HG02943 (cell line): ENCODE measurements around the gene DIP2C.

Experiments used
- ATAC-seq: cut with Tn5 transposase; IDR thresholded peaks from one replicate; pipeline ENCODE4 v1.9.1; 2021; ENCODE audit warnings: mild to moderate bottlenecking, low read depth, moderate library complexity; ENCODE audit not compliant: unreplicated experiment

DIP2C gene

GRCh38 chr10:510415-510881 lies 179.0 kb downstream of the DIP2C start:
- no peak for ATAC-seq

DNA sequence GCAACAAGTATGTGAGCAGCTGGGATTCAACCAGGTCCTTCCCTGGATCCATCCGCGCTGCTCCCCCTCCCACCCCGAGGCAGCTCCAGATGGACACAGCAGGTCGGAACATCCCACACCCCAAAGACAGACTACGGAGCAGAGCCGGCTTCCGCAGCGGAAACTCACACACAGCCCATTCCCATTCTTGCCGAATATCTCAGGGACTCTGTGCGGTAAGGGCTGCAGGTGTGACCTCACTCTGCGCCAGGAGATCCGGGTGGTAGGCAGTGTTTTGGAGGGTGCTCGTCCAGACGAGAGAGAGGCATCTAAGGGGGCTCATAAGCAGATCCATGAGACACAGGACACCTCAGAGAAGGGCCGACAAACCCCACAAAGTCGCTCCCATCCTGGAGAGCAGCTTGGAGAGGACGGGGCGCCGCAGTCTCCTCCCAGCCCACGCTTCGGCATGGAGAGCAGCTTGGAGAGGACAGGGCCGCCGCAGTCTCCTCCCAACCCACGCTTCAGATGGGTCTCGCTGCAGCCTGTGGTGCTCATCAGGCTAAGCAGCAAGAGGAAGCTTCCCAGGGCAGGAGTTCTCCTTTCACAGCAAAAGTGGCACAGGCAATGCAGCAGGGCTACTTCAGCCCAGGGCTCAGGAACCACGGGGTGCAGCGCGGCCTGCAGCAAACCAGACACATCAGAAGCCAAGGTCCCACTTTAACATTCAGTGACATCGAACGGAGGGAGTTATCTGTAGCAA lies 179.9 kb downstream of the DIP2C start:
- ATAC-seq: no peak

- ATAC-seq: no peak
Observed at GRCh38 chr10:508726-509125, 180.7 kb downstream of the DIP2C start.

DNA sequence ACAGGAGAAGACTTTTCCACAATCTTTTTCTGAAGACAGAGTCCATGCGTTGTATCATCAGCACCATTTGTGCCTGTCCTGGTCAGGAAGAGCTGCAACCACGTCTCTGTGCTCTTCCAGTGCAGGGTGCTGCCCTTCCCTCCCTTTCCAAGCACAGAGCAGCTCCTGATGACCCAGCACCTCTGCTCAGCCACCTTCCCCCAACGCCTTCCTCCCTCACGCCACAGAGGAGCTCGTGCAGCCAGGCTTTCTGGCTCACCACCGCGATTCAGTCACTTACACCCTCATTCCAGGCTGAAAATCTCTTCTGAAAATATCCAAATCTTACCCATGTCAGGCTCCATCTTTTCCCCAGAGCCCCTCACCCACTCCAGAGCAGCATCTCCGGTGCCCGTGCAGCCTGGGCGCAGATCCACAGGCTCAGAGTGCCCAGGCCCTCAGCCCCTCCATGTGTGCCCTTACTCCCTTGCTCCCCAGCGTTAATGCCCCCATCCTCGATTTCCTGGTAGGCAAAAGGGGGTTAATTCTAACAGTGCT lies 181.5 kb downstream of the DIP2C start:
- ATAC-seq: no peak

GRCh38 chr10:507355-507699 lies 182.1 kb downstream of the DIP2C start:
- ATAC-seq: no peak

DNA sequence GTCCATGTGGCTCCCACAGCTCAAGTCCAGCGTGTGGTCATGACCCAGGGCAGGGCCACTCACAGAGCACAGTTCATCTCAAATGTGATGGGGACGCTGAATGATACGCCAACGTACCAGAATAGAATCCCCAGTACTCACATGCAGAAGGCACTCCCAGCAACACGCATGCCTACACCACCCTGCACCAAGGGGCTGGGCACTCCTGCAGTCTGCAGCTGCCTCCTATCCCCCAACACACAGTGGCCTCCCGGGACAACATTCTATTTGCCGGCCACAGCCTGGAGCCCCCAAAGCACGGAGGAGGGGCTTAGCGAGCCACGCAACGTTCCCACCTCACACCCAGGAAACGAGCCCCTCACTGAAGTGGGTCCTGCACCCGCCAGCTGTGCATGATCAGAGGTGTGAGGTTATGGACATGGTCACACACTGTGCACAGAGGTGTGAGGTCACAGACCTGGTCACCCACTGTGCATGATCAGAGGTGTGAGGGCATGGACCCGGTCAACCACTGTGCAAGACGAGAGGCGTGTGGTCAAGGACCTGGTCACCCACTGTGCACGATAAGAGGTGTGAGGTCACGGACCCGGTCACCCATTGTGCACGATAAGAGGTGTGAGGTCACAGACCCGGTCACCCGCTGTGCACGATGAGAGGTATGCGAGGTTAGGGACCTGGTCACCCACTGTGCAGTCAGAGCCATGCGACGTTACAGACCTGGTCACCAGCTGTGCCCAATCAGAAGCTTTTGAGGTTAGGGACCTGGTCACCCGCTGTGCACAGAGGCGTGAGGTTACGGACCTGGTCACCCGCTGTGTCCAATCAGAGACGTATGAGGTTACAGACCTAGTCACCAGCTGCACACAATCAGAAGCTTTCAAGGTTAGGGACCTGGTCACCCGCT lies 182.8 kb downstream of the DIP2C start:
- ATAC-seq: no peak

DNA sequence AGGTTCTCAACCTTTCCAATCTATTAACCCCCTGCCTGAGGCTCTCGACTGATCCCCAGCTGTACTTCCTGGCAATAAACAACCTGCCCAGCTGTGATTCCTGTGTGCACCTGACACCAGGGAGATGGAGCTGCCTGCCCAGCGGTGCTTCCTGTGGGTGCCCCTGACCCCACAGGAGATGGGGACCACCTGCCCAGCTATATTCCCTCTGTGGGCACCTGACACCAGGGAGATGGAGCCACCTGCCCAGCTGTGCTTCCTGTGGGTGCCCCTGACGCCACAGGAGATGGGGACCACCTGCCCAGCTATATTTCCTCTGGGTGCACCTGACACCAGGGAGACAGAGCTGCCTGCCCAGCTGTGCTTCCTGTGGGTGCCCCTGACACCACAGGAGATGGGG lies 184.0 kb downstream of the DIP2C start:
- no peak for ATAC-seq

- ATAC-seq: no peak
Observed at GRCh38 chr10:504806-505205, 184.7 kb downstream of the DIP2C start.

DNA sequence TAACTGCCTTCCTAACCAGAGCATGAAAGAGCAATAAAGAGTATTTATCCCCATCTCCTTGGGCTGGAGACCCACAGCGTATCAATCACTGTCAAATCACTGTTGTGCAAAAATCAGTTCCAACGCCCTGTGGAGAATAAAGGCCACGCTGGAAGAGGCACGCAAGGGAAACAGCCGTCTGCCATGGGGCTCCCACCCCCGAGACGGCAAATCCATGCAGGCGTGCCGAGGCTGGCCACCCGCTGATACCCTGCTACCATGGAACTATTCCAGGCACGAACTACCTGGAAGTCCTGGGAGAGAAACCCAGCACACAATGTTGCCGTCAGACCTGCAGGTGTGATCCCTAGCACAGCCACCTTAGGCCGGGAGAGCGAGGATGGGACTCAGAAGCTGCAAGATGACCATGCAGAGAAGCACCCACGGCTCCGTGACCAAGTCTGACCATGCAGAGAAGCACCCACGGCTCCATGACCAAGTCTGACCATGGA lies 185.3 kb downstream of the DIP2C start:
- ATAC-seq: no peak

DNA sequence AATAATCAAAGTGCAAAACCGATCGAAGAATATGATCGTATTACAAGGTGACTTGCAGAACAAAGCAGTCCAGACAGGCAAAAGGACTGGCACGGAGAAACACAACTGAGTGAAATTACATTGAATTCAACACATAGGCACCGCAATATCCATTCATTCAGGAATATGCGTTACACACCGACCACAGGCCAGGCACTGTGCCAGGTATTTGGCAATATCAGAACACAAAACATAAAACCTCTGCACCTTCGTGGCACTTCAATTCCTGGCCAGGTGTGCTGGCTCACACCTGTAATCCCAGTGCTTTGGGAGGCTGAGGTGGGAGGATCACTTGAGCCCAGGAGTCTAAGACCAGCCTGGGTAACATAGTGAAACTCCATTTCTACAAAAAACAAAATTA lies 187.9 kb downstream of the DIP2C start:
- ATAC-seq: no peak

DNA sequence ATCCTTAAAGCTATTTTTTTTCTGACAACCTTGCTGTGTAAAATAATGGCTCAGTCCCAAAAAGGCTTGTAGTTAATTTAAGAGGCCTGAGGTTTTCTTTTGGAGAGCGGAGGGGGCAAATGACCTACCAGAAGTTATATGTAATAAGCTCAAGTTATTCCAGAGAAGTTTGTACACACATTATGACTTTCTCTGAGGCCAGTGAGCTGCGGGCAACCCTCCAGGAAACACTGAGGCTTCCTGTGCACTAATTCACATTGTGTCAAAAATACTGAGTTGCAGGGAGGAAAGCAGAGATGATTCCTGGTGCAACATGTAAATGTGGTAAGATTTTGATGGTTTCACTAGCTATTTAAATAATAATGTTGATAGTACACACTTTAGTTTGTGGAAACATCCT lies 188.6 kb downstream of the DIP2C start:
- no peak for ATAC-seq

DNA sequence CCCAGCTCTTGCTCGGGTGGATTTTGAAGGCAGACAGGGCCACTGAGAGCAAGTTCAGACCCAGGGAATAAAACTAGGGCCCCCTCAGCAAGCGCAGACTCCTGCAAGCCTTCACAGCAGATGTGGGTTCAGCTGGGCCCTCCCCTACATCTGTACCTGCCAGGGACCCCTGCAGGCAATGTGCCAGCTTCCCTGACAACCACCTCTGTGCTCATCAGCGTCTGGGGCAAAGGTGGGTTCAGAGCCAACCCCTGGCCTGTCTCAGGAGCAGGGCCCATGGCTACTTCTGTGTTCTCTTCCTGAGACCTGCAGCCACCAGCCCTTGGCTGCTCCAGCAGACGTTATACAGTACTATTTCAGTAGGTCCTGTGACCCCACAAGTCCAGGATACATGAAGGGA lies 189.5 kb downstream of the DIP2C start:
- no peak for ATAC-seq

GRCh38 chr10:498760-499435 lies 190.6 kb downstream of the DIP2C start:
- ATAC-seq: no peak

GRCh38 chr10:497898-498451 lies 191.5 kb downstream of the DIP2C start:
- no peak for ATAC-seq

- no peak for ATAC-seq
Observed at GRCh38 chr10:497289-497688, 192.2 kb downstream of the DIP2C start.

GRCh38 chr10:494556-494955 lies 194.9 kb downstream of the DIP2C start:
- no peak for ATAC-seq

- no peak for ATAC-seq
Observed at GRCh38 chr10:494149-494542, 195.3 kb downstream of the DIP2C start.

DNA sequence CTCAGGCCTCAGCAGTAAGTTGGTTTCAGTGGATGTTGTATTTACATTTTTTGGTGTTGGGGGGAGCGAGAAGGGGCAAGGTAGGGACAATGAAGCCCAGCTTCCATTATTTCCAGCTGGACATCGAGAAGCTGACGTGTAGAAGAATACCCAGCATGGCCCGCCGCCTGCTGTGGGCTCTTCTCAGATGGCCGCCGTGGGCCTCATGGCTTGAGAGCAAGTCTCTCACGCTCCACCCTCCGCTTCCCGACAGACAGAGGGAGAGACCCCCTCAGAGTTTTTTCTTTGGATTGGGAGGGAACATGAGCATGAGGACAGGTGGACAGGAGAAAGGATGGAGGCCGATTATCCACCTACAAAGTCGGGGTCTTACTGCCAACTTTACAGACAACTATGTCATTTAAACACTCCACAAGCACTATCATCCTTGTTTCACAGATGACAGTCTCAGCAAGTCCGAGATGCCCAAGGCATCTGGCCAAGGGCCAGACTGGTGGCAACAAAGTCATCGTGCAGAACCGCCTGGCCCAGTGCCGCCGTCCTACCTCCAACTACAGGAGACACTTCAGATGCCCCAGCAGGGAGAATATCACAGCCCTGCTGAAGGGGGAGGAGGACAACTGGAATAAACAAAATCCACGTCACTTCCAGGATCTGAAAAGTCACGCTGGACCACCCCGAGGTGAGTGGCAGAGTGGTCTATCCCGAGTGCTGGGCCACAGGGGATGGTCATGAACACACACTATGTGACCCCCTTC lies 195.9 kb downstream of the DIP2C start:
- ATAC-seq: no peak

GRCh38 chr10:492836-493235 lies 196.6 kb downstream of the DIP2C start:
- ATAC-seq: no peak
